Left lung (tissue), 10 donors: Measurements from ENCODE around the gene NOP14. TPM values are rescaled to one million over a fixed set of nuclear protein-coding genes. Genes with fewer than 3 reads are reported as not detected.
"Not testable (repeated sequence)": the region's sequence is repeated elsewhere in the genome, so short reads cannot be mapped to it uniquely, and the experiment has no call there.

ENCODE experiments used
- ATAC-seq: fragments of 200-7000 bp; cut with Tn5 transposase; one replicate; pipeline ENCODE4 v1.9.1; 2020; ENCODE audit warnings: moderate library complexity
- DNase-seq, 4 donors: peaks; one replicate each; pipeline ENCODE4 v3.0.0-alpha.2; 2013 to 2020
- H3K27ac ChIP-seq, 2 donors: fragments of 200-600 bp; sonication (generic) in 1 of 2; one replicate each; pipeline versions ENCODE4 v1.5.0 to v1.8.0; 2020 to 2021
- H3K27me3 ChIP-seq, 2 donors: fragments of 200-600 bp; sonication (generic) in 1 of 2; one replicate each; pipeline versions ENCODE4 v1.5.0 to v1.8.0; 2020 to 2021
- H3K36me3 ChIP-seq, 2 donors: fragments of 200-600 bp; sonication (generic) in 1 of 2; one replicate each; pipeline versions ENCODE4 v1.5.0 to v1.8.0; 2020 to 2021
- H3K4me1 ChIP-seq, 2 donors: fragments of 200-600 bp; one replicate each; pipeline ENCODE4 v1.8.0; 2021
- H3K4me3 ChIP-seq, 2 donors: fragments of 200-600 bp; sonication (generic) in 1 of 2; one replicate each; pipeline versions ENCODE4 v1.5.0 to v1.8.0; 2020 to 2021; ENCODE audit warnings: mild to moderate bottlenecking in 1 of 2
- H3K9me3 ChIP-seq, 2 donors: fragments of 200-600 bp; sonication (generic) in 1 of 2; one replicate each; pipeline versions ENCODE4 v1.5.0 to v1.8.0; 2020 to 2021
- CTCF ChIP-seq, 2 donors: fragments of 200-600 bp; sonication (generic) in 1 of 2; IDR thresholded peaks; one replicate each; pipeline versions ENCODE4 v1.5.0 to v1.8.0; 2021; ENCODE audit warnings: antibody characterized with exemption in 2 of 2
- intact Hi-C, 2 donors: fragments of 100-400 bp; cut with DNase I; formaldehyde crosslinking; loops; one replicate each; pipeline versions ENCODE4 v1.11.2 to v1.14.2; 2022
- polyA plus RNA-seq, 6 donors: library from polyadenylated mRNA; unstranded; fragments of 120-200 nt; gene quantifications; one replicate each; pipeline ENCODE4 v1.2.1, GENCODE V29; 2013; ENCODE audit not compliant: insufficient read length in 6 of 6
- total RNA-seq, 2 donors: library from RNA; stranded (reverse); fragmentation: NEBNext Ultra II Directional; extraction: Animal tissue kit (Norgen Biotek cat#: 25700); gene quantifications; one replicate each; pipeline ENCODE4 v1.2.1, GENCODE V29; 2021
- donor health status: DM: no; HTN: yes; CAD: no.
- donor health status: DM: no; HTN: no; CAD: no.

NOP14 gene
- total and polyA plus RNA-seq, 8 donors = 20.4 to 33.0 (median 27.1) TPM

GRCh38 chr4:2948895-2949781 is 14.1 kb downstream of the NOP14 start:
- peak in 1 of 2 donors; percentile 13 for TF ChIP-seq CTCF (IDR thresholded peaks at IDR 0.05)
- ATAC-seq (peak; percentile 74), DNase-seq (peak in 1 of 4 donors; percentile 45)
- H3K27ac ChIP-seq = no peak overlapping the region
- no peaks in the 10 kb centered on the region for H3K27me3 ChIP-seq
- intact Hi-C loops = no loop called here
- peaks cover 0 to 99% of the 10 kb centered on the region in 2 donors for H3K36me3 ChIP-seq
- H3K4me1 ChIP-seq = no peaks in the 10 kb centered on the region
- no peaks in the 10 kb centered on the region for H3K9me3 ChIP-seq
- no peak overlapping the region for H3K4me3 ChIP-seq

GRCh38 chr4:2947926-2948325 is 15.3 kb downstream of the NOP14 start:
- intact Hi-C loops = no loop called here
- no peak overlapping the region for H3K4me3 ChIP-seq
- TF ChIP-seq CTCF (IDR thresholded peaks at IDR 0.05) = no peak
- no peaks in the 10 kb centered on the region for H3K27me3 ChIP-seq
- no peak for ATAC-seq
- peaks cover 0 to 99% of the 10 kb centered on the region in 2 donors for H3K36me3 ChIP-seq
- H3K9me3 ChIP-seq = no peaks in the 10 kb centered on the region
- H3K4me1 ChIP-seq = no peaks in the 10 kb centered on the region
- H3K27ac ChIP-seq = no peak overlapping the region
- DNase-seq = no peak

- H3K4me3 ChIP-seq = no peak overlapping the region
- intact Hi-C loops = no loop called here
- no peaks in the 10 kb centered on the region for H3K27me3 ChIP-seq
- H3K4me1 ChIP-seq = no peaks in the 10 kb centered on the region
- no peak for ATAC-seq
- TF ChIP-seq CTCF (IDR thresholded peaks at IDR 0.05) = no peak
- DNase-seq = peak in 1 of 4 donors; percentile 53
- no peak overlapping the region for H3K27ac ChIP-seq
- H3K9me3 ChIP-seq = no peaks in the 10 kb centered on the region
- H3K36me3 ChIP-seq = peaks cover 0 to 99% of the 10 kb centered on the region in 2 donors
These were observed 16.2 kb downstream of the NOP14 start for GRCh38 chr4:2946812-2947600.

- H3K27ac ChIP-seq, H3K4me3 ChIP-seq, H3K27me3 ChIP-seq, H3K4me1 ChIP-seq, intact Hi-C loops, ATAC-seq, H3K9me3 ChIP-seq: not testable (repeated sequence)
- peak in 1 of 4 donors; percentile 28 for DNase-seq
- peaks cover 0 to 99% of the 10 kb centered on the region in 2 donors for H3K36me3 ChIP-seq
These were observed 17.3 kb downstream of the NOP14 start for GRCh38 chr4:2945619-2946604.
